ENCODE results near the gene PDGFRB.

PDGFRB gene

GRCh38 chr5:150178262-150178661 is 22.6 kb upstream of the PDGFRB start:
- no peak for TF ChIP-seq CTCF (IDR thresholded peaks at IDR 0.05; ENCODE audit: insufficient read depth, low read depth, low read length, missing control alignments)
- DNase-seq (ENCODE audit: low read depth) = no peak
- no peak overlapping the region for H3K4me3 ChIP-seq (ENCODE audit: low read length)

- no peak for TF ChIP-seq CTCF (IDR thresholded peaks at IDR 0.05; ENCODE audit: insufficient read depth, low read depth, low read length, missing control alignments)
- H3K4me3 ChIP-seq (ENCODE audit: low read length) = no peak overlapping the region
- no peak for DNase-seq (ENCODE audit: low read depth)
Observed at GRCh38 chr5:150177721-150178120, 22.1 kb upstream of the PDGFRB start.

GRCh38 chr5:150176745-150177477 is 21.3 kb upstream of the PDGFRB start:
- no peak overlapping the region for H3K4me3 ChIP-seq (ENCODE audit: low read length)
- no peak for DNase-seq (ENCODE audit: low read depth)
- TF ChIP-seq CTCF (IDR thresholded peaks at IDR 0.05; ENCODE audit: insufficient read depth, low read depth, low read length, missing control alignments) = no peak

GRCh38 chr5:150175536-150175935 is 19.9 kb upstream of the PDGFRB start:
- TF ChIP-seq CTCF (IDR thresholded peaks at IDR 0.05; ENCODE audit: insufficient read depth, low read depth, low read length, missing control alignments) = peak; percentile 41
- H3K4me3 ChIP-seq (ENCODE audit: low read length) = no peak overlapping the region
- peak; percentile 32 for DNase-seq (ENCODE audit: low read depth)

GRCh38 chr5:150175076-150175475 is 19.4 kb upstream of the PDGFRB start:
- TF ChIP-seq CTCF (IDR thresholded peaks at IDR 0.05; ENCODE audit: insufficient read depth, low read depth, low read length, missing control alignments) = no peak
- DNase-seq (ENCODE audit: low read depth) = no peak
- H3K4me3 ChIP-seq (ENCODE audit: low read length) = no peak overlapping the region

GRCh38 chr5:150174285-150174684 is 18.6 kb upstream of the PDGFRB start:
- no peak for TF ChIP-seq CTCF (IDR thresholded peaks at IDR 0.05; ENCODE audit: insufficient read depth, low read depth, low read length, missing control alignments)
- no peak for DNase-seq (ENCODE audit: low read depth)

GRCh38 chr5:150173161-150173560 is 17.5 kb upstream of the PDGFRB start:
- TF ChIP-seq CTCF (IDR thresholded peaks at IDR 0.05; ENCODE audit: insufficient read depth, low read depth, low read length, missing control alignments) = no peak
- DNase-seq (ENCODE audit: low read depth) = peak; percentile 24
- no peak overlapping the region for H3K4me3 ChIP-seq (ENCODE audit: low read length)

More at GRCh38 chr5:150174285-150174684, 18.6 kb upstream of the PDGFRB start:
- no peak overlapping the region for H3K4me3 ChIP-seq (ENCODE audit: low read length)
